Measurements from ENCODE around the gene FOXO6.

Gene FOXO6

DNA sequence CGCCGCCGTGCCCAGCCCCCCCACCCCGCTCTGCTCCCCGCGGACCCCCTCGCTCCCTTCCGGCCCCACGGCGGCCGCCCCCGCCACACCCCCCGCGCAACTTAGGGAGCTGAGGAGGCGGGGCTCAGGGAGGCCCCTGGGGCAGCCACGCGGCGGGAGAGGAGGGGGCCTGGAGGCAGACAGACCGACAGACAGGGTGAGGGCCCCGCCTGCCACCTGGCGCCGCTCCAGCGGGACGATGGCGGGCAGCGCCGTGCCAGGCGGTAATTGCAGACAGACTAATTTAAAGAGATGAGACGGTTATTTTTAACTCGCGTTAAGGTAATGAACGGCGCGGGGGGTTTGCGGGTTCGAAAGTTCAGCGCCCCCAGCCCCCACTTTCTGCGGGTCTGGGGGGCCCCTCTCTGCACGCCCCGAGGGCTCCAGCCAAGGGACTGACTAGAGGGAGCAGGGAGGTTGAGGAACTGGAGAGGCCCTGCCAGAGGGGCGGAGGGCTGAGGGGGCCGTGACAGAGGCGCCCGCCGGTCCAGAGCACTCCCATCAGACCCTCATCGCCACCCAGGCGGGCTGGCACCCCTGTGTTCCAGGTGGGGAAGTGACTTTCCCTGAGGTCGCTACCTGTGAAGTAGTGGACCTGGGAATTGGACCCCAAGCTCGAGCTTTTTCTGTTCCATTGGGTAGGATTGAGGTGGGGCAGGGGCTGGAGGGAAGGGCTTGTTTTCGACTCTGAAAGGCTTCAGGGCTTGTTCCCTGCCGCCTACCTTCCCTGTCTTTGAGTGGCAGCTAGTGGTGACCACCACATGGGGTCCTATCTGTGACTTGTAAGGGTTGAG lies 5.4 kb downstream of the FOXO6 start:
- peaks cover 26% of the 10 kb centered on the region for H3K27me3 Mint-ChIP-seq
- peaks cover 14% of the 10 kb centered on the region for H3K4me1 Mint-ChIP-seq
- no peaks in the 10 kb centered on the region for H3K36me3 Mint-ChIP-seq
- H3K27ac Mint-ChIP-seq = no peak overlapping the region
- H3K9me3 Mint-ChIP-seq = no peaks in the 10 kb centered on the region
- peak overlapping the region; percentile 64 for H3K4me3 Mint-ChIP-seq

DNA sequence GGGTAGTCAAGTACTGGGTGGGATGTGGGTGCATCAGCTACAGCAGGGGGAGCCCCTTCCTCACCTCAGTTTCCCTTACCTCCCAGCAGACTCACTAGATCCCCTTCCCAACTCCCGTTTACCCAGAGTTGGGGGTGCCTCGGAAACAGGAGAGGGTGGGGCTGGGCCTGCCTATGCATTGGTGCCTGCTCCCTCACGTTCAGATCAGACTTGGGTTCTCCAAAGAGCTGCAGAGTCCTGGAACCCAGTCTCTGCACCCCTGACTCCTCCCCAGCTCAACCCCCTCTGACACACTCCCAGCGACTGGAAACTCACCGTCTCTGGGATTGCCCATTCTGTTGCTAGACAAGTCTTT lies 6.0 kb downstream of the FOXO6 start:
- no peak overlapping the region for H3K27ac Mint-ChIP-seq
- peak overlapping the region; percentile 57 for H3K4me3 Mint-ChIP-seq
- H3K9me3 Mint-ChIP-seq = no peaks in the 10 kb centered on the region
- no peaks in the 10 kb centered on the region for H3K36me3 Mint-ChIP-seq
- H3K27me3 Mint-ChIP-seq = peaks cover 26% of the 10 kb centered on the region
- H3K4me1 Mint-ChIP-seq = peaks cover 14% of the 10 kb centered on the region

DNA sequence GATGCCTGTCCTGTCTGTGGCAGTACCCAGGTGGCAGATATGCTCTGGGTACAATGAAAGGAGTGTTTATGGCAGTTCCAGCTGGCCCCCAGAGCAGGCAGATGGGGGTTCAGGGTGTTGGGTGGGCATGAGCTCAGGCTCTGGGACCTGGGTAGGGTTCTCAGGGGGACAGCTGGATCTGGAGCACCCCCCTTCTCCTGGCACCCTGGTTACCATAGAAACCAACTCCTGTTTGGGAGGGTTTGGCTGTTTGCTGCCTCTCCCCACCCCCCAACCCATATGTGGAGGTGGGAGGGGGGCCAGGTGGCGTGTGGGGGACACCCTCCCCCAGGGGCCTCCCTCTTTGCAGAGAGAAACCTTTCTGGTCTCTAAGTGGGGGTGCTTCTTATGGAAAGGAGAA lies 7.1 kb downstream of the FOXO6 start:
- H3K4me1 Mint-ChIP-seq = peaks cover 14% of the 10 kb centered on the region
- H3K4me3 Mint-ChIP-seq = no peak overlapping the region
- H3K36me3 Mint-ChIP-seq = no peaks in the 10 kb centered on the region
- no peaks in the 10 kb centered on the region for H3K9me3 Mint-ChIP-seq
- peaks cover 27% of the 10 kb centered on the region for H3K27me3 Mint-ChIP-seq
- no peak overlapping the region for H3K27ac Mint-ChIP-seq

DNA sequence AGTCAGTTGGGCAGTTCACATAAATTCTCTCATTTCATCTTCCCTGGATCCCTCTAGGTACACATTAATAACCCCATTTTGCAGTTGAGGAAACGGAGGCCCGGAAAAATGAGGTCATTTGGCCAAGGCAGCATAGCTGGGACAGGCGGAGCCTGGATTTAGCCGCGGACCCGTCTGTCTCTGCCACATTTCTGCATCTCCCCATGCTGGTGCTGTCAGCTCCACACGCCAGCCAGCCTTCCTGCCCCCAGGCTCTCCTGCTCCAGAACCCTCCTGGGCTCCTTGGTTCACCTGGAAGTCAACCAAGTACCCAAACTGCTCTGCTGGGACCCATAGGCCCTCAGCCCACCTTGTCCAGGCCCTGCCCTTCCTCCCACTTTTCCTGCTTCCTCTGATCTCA lies 7.6 kb downstream of the FOXO6 start:
- Mint-ChIP-seq H3K36me3 (no peaks in the 10 kb centered on the region), H3K27ac (no peak overlapping the region), H3K27me3 (peaks cover 24% of the 10 kb centered on the region), H3K4me3 (no peak overlapping the region), H3K4me1 (peaks cover 14% of the 10 kb centered on the region), H3K9me3 (no peaks in the 10 kb centered on the region)

DNA sequence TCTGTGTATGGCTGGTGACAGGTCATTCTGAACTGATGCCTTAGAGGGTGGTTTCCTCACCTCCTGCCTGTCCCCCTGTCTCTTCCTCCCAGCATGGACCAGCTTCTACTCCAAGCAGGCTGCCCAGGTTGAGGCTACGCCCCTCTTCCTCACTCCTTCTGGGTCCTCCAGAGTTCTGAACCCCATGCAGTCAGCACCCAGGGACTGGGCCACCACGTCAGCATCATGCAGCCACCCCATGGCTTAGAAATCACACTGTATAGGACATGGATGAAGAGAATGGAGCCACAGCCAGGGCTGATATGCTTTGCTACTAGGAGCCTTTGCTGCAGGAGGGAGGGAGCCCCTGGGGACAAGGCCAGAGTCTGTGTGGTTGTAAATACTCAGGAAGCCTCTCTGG lies 8.3 kb downstream of the FOXO6 start:
- Mint-ChIP-seq H3K4me1 (peaks cover 14% of the 10 kb centered on the region), H3K27me3 (peaks cover 24% of the 10 kb centered on the region), H3K9me3 (no peaks in the 10 kb centered on the region), H3K27ac (no peak overlapping the region), H3K36me3 (no peaks in the 10 kb centered on the region), H3K4me3 (no peak overlapping the region)

DNA sequence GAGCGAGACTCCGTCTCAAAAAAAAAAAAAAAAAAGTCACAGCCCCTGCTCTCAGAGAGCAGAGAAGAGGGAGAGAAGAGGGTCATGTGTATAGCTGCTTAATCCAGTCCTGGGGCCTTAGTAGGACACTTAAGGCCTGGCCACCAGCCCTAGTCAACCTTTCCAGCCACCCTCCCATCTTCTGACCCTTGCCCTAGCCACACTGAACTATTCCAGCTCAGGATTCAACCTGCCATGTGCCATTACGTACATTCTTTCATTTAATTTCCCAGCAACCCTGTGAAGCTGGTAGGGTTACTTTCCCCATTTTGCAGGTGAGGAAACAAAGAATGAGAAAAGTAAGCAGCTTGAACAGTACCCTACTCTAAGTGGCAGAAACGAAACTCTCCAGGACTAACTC lies 9.0 kb downstream of the FOXO6 start:
- peaks cover 14% of the 10 kb centered on the region for H3K4me1 Mint-ChIP-seq
- H3K4me3 Mint-ChIP-seq = no peak overlapping the region
- H3K27ac Mint-ChIP-seq = no peak overlapping the region
- H3K36me3 Mint-ChIP-seq = no peaks in the 10 kb centered on the region
- peaks cover 28% of the 10 kb centered on the region for H3K27me3 Mint-ChIP-seq
- no peaks in the 10 kb centered on the region for H3K9me3 Mint-ChIP-seq

DNA sequence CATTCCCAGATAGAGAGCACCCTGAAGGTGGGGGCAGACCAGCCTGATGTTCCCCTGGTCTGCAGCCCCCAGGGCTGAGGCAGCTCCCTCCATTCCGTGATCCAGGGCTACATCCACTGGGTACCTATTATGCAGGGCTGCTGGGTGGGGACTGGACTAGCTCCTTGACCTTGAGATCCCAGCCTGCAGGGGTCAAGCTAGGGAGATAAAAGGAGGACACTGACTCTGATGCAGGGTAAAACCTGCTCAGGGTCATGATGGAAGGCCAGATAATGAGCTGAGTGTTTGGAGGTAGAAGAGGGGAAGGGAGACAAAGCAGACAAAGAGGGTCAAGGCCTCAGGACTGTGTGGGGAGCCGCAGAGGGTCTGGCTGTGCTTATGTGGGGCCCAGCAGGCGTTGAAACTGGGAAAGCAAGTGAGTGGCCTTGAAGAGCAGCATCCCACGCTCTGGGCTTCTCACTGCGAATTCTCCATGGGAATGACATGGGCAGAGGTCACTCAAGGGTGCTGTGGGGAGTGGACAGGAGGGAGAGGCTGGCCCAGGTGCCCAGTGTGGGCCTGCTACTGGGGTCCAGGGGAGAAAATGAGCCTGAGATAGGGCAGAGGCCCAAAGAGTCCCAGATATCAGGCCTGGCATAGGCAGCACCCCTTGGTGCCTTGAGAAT lies 9.7 kb downstream of the FOXO6 start:
- H3K36me3 Mint-ChIP-seq = no peaks in the 10 kb centered on the region
- H3K27ac Mint-ChIP-seq = no peak overlapping the region
- no peaks in the 10 kb centered on the region for H3K9me3 Mint-ChIP-seq
- H3K27me3 Mint-ChIP-seq = peaks cover 33% of the 10 kb centered on the region
- peaks cover 14% of the 10 kb centered on the region for H3K4me1 Mint-ChIP-seq
- no peak overlapping the region for H3K4me3 Mint-ChIP-seq

DNA sequence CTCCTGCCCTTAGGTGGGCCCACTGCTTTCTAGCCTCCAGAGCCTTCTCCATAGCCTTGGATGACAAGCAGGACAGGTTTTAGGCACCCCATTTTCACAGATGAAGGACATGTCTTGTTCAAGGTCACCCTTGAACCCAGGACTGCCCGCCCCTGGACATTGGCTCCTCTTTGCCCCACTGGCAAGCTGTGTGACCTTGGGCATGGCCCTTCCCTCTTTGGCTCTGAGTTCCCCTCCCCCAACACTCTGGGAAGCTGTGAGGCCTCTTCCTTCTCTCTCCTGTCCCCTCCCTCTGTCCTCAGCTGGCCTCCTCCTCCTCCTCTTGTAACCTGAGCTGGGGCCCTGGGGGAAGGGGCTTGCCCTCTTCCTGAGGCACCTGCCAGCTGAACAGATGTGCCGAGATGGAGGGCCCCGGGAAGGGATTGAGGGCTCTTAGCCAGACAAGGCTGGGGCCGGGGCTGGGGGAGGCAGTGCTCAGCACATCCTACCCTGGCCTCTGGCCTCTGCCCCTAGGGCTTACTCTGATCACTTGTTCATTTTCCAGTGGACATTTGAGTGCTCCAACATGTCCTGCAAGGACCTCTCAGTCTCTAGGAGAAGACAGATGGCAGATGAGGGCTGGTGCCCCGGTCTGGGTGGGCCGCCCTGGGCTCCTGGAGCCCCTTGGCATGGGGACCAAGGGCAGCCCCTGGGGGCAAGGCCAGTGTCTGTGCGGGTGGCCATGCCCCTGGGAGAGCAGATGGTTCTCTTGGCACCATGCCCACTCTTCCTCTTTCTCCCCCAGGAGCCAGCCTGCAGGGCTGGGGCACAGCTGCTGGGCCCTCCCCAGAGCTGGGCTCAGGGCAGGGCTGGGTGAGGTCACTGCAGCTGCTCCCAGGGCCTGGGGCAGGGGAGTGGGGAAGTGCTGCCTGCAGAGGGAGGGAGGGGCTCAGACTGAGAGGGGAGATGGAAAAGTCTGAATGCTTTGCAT lies 10.7 kb downstream of the FOXO6 start:
- no peaks in the 10 kb centered on the region for H3K36me3 Mint-ChIP-seq
- H3K4me1 Mint-ChIP-seq = peaks cover 10% of the 10 kb centered on the region
- peaks cover 37% of the 10 kb centered on the region for H3K27me3 Mint-ChIP-seq
- no peak overlapping the region for H3K4me3 Mint-ChIP-seq
- H3K27ac Mint-ChIP-seq = peak overlapping the region; percentile 30
- H3K9me3 Mint-ChIP-seq = no peaks in the 10 kb centered on the region

DNA sequence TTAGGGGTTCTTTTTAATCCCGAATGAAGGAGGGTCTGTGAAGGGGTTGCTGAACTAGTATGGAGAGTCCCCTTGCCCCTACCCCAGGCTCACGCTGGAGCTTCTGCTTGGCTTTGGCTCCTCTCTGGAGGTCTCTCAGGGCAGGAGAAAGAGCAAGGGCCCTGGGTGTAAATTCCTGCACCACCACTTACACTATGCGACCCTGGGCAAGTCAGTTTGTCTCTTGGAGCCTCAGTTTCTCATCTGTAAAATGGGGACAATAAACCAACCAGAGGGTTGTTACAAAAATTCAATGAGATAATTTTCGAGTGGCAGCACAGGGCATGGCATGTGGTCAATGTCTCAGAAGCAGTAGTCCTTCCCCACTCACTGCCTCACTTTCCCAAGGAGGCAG lies 11.4 kb downstream of the FOXO6 start:
- no peak overlapping the region for H3K27ac Mint-ChIP-seq
- no peak overlapping the region for H3K4me3 Mint-ChIP-seq
- H3K9me3 Mint-ChIP-seq = no peaks in the 10 kb centered on the region
- peaks cover 3% of the 10 kb centered on the region for H3K4me1 Mint-ChIP-seq
- H3K36me3 Mint-ChIP-seq = no peaks in the 10 kb centered on the region
- H3K27me3 Mint-ChIP-seq = peaks cover 36% of the 10 kb centered on the region

DNA sequence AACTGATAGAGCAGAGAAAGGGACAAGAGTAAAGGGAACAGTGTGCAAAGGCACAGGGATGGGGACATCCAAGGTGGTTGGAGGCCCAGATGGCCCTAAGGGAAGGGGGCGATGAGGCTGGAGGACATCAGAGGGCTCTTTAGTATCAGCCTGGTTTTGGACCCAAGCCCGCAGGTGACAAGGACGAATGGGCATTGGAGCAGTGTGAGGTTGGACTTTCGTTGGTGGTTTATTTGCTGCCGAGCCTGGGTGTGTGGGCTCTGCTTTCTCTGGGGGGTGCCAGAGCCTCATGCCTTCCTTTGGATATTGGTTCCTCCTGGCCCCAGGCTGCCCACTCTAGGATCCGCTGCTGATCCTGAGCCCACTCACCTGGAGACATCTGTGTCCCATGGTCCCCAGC lies 12.1 kb downstream of the FOXO6 start:
- H3K36me3 Mint-ChIP-seq = no peaks in the 10 kb centered on the region
- H3K27ac Mint-ChIP-seq = no peak overlapping the region
- no peak overlapping the region for H3K4me3 Mint-ChIP-seq
- peaks cover 35% of the 10 kb centered on the region for H3K27me3 Mint-ChIP-seq
- H3K9me3 Mint-ChIP-seq = no peaks in the 10 kb centered on the region
- no peaks in the 10 kb centered on the region for H3K4me1 Mint-ChIP-seq

DNA sequence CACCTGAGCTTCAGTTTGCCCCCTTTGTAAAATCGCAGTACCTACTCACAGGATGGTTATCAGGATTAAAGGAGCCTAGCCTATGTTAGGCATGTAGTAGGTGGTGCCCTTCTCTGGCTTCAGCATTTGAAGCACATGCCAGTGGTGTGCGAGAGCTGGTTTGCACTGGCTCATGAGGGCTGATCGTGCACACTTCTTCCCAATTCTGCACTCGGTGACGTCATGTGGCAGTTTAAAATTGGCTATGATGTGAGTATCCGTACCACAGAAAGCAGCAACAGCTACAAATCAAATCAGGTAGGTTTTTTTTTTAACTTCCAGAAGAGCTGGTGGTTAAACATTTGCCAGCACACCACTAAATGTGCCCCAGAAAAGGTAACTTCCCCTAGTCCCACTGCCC lies 13.5 kb downstream of the FOXO6 start:
- H3K36me3 Mint-ChIP-seq = no peaks in the 10 kb centered on the region
- no peaks in the 10 kb centered on the region for H3K4me1 Mint-ChIP-seq
- no peaks in the 10 kb centered on the region for H3K9me3 Mint-ChIP-seq
- H3K27me3 Mint-ChIP-seq = peaks cover 32% of the 10 kb centered on the region
- H3K27ac Mint-ChIP-seq = no peak overlapping the region
- no peak overlapping the region for H3K4me3 Mint-ChIP-seq

DNA sequence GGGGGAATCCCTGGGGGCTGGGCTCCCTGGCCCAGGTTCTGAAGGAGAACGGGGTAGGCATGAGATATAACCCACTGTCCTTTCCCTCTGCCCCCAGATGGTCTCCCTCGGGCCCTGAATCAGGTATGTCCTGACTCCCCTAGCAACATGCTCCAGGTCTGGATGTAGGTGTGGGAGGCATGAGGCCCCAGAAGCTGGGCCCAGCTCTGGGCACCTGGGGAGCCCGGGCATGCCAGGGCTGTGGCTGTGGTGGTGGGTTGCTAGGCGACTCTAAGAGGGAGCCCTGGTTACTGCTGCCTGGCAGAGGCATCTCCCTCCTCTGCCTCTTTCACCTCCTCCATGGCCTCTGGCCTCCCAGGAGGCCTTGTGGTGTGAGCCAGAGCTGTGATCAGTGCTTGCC lies 16.2 kb downstream of the FOXO6 start:
- no peaks in the 10 kb centered on the region for H3K36me3 Mint-ChIP-seq
- no peak overlapping the region for H3K4me3 Mint-ChIP-seq
- no peaks in the 10 kb centered on the region for H3K9me3 Mint-ChIP-seq
- H3K27ac Mint-ChIP-seq = no peak overlapping the region
- peaks cover 8% of the 10 kb centered on the region for H3K4me1 Mint-ChIP-seq
- peaks cover 42% of the 10 kb centered on the region for H3K27me3 Mint-ChIP-seq

DNA sequence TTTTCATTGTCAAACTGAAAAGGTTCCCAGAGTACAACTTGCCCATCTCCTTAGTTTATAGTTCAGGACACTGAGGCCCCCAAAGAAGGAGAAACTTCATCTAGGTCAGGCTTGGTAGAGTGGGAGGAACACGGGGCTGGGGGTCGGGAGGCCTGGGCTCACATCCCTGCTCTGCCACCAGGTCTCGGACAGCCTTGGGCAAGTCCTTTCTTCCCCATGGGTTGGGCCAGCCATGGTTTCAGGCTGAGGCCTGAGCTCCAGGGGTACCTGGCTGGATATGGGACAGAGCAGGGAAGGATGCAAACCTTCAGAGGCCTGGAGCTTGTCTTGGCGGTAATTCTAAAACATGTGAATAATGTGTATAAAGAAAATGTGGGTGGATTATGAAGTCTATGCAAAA lies 17.0 kb downstream of the FOXO6 start:
- Mint-ChIP-seq H3K27me3 (peaks cover 41% of the 10 kb centered on the region), H3K36me3 (no peaks in the 10 kb centered on the region), H3K9me3 (no peaks in the 10 kb centered on the region), H3K4me3 (no peak overlapping the region), H3K4me1 (peaks cover 12% of the 10 kb centered on the region), H3K27ac (no peak overlapping the region)

DNA sequence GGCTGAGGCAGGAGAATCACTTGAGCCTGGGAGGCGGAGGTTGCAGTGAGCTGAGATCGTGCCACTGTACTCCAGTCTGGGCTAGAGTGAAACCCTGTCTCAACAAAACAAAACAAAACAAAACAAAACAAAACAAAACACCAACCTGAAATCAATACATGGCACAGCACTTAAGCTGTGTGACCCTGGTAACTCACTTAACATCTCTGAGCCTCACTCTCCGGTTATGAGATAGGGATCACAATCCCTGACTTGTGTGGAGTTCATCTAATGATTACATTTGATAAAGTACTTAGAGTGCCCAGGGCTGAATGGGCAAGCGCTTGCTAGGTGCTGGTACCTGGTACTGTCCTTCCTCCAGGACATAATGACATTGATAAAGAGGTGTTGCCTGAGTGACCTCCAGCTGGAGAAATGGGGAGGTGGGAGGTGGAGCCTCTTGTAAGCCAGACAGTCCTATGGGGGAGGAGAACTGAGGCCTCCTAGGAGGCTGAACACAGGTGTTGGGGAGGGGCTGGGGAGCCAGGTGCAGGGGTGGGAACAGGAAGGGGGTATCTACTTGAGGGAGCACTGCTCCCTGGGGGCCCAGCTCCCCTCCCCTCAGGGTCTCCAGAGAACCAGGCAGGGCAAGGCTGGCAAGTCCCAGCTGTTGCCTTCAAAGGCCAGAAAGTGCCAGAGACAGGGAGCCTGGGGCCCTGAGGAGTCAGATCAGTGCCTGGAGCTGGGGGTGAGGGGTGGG lies 17.9 kb downstream of the FOXO6 start:
- Mint-ChIP-seq H3K36me3 (no peaks in the 10 kb centered on the region), H3K4me1 (peaks cover 18% of the 10 kb centered on the region), H3K4me3 (no peak overlapping the region), H3K27me3 (peaks cover 49% of the 10 kb centered on the region), H3K27ac (no peak overlapping the region), H3K9me3 (no peaks in the 10 kb centered on the region)

DNA sequence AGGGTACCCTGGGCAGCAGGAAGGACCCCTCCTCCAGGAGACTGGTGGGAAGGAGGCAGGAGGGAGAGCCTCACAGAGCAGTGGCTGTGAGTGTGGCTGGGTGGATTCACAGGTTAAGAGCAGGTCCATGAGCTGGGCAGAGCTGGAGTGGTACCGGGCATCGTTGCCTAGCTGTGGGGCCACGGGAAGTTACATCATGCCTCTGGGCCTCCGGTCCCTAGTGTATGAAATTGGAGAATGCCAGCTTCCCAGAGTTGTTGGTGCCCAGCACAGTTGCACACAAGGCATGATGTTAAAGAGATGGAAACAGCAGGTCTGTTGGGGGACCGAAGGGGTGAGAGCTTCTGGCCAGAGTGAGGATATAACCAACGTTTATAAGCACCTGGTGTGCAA lies 18.5 kb downstream of the FOXO6 start:
- Mint-ChIP-seq H3K27me3 (peaks cover 52% of the 10 kb centered on the region), H3K27ac (no peak overlapping the region), H3K36me3 (no peaks in the 10 kb centered on the region), H3K4me3 (no peak overlapping the region), H3K4me1 (peaks cover 18% of the 10 kb centered on the region), H3K9me3 (no peaks in the 10 kb centered on the region)

Data from activated naive CD4-positive, alpha-beta T cell treated with anti-CD3 and anti-CD28 coated beads, Interleukin-2, amount 50 U/mL, for 24 hours (primary cell).